Dermis microvascular lymphatic vessel endothelial cell (primary cell): ENCODE results near the gene TCN2. TPM values are rescaled to one million over a fixed set of nuclear protein-coding genes. Genes with fewer than 3 reads are reported as not detected.

Experiments used
- total RNA-seq: library from RNA; depleted of rRNA; stranded (reverse); fragments of >200 nt; gene quantifications from 2 replicates; pipeline ENCODE4 v1.2.1, GENCODE V29; 2014

The TCN2 gene
- total RNA-seq, 1 donor from 2014 or later = 29.5 TPM

Other genes starting within 250 kb of the TCN2 start
- 12.5 and 21.1 TPM in 2 replicates for gene RNF215, start 219.8 kb upstream of the TCN2 start, total RNA-seq
- gene SEC14L2, start 210.2 kb upstream of the TCN2 start, total RNA-seq = 11.7 and 14.8 TPM in 2 replicates
- 31.0 and 33.6 TPM in 2 replicates for gene MTFP1, start 181.4 kb upstream of the TCN2 start, total RNA-seq
- not detected in 2 replicates for gene SEC14L3, start 135.2 kb upstream of the TCN2 start, total RNA-seq
- gene SEC14L4, start 101.5 kb upstream of the TCN2 start, total RNA-seq = 0.13 and 0.51 TPM in 2 replicates
- gene SEC14L6, start 60.4 kb upstream of the TCN2 start, total RNA-seq = under 0.01 and 0.13 TPM in 2 replicates
- 0.13 TPM in 1 of 2 replicates, not detected in the other for gene GAL3ST1, start 32.5 kb upstream of the TCN2 start, total RNA-seq
- gene PES1, start 15.3 kb upstream of the TCN2 start, total RNA-seq = 60.3 and 67.3 TPM in 2 replicates
- 26.4 and 31.3 TPM in 2 replicates for gene SLC35E4, start 28.6 kb downstream of the TCN2 start, total RNA-seq
- 10.1 and 13.3 TPM in 2 replicates for gene DUSP18, start 60.7 kb downstream of the TCN2 start, total RNA-seq
- 16.6 and 19.4 TPM in 2 replicates for gene OSBP2, start 87.7 kb downstream of the TCN2 start, total RNA-seq